ENCODE data around the gene DFFB. TPM values are rescaled to one million over a fixed set of nuclear protein-coding genes. Genes with fewer than 3 reads are reported as not detected.

DFFB gene
- total and polyA plus RNA-seq, 4 donors: 5.1 to 12.1 (median 5.8) TPM

DNA sequence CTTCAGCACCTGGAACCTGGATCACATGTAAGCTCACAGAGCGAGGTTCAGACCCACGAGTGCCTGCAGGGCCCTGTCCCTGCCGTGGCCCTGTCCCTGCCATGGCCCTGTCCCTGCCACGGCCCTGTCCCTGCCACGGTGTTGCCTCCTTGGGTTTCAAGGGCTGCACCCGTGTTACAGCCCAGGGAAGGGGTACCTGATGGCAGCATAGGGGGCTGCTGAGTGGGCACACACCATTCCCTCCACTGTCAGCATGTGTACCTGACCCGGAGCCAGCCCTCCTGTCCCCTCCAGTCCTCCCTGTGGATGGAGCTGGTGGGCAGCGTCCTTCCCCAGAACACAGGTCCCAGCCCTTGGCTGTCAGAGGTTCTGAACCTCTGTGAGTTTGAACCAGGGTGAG lies 15.3 kb downstream of the DFFB start:
- H3K4me3 ChIP-seq: no peak overlapping the region
- no peak for ATAC-seq (ENCODE audit: insufficient read depth, low FRiP score)
- no peak for DNase-seq
- no peak overlapping the region for H3K9ac ChIP-seq (ENCODE audit: insufficient read depth in 1 of 2, low read length in 2 of 2)
- H3K27me3 ChIP-seq (ENCODE audit: control insufficient read depth in 3 of 3, insufficient read depth in 3 of 3, low read length in 2 of 3): no peaks in the 10 kb centered on the region
- 90 to 94% methylated on average over 8 of the region's 8 CpGs for WGBS, 2 donors
- H3K36me3 ChIP-seq (ENCODE audit: control insufficient read depth in 4 of 4, insufficient read depth in 4 of 4, low read length in 4 of 4): peaks cover 3 to 54% (median 21%) of the 10 kb centered on the region in 4 donors
- no peak for TF ChIP-seq CTCF (IDR thresholded peaks at IDR 0.05; ENCODE audit: control extremely low read depth, extremely low read depth)
- peaks cover 0 to 4% (median 0%) of the 10 kb centered on the region in 4 donors for H3K9me3 ChIP-seq (ENCODE audit: control insufficient read depth in 4 of 4, insufficient read depth in 3 of 4, low read length in 3 of 4)
- H3K27ac ChIP-seq (ENCODE audit: low read depth in 1 of 2, low read length in 1 of 2): no peak overlapping the region
- peaks cover 0 to 2% (median 0%) of the 10 kb centered on the region in 5 donors for H3K4me1 ChIP-seq (ENCODE audit: control insufficient read depth in 5 of 5, insufficient read depth in 5 of 5, low read length in 5 of 5)

DNA sequence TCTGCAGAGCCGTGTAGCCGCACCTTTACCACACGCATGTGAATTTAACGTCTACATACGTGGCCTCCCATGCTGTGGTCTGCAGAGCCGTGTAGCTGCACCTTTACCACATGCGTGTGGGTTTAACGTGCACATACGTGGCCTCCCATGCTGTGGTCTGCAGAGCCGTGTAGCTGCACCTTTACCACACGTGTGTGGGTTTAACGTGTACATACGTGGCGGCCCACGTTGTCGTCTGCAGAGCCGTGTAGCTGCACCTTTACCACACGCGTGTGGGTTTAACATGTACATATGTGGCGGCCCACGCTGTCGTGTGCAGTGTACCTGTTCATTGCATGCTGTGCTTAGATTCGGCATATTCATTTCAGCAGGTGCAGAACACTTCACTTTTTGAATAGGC lies 17.5 kb downstream of the DFFB start:
- Histone ChIP-seq H3K9me3 (ENCODE audit: control insufficient read depth in 4 of 4, insufficient read depth in 3 of 4, low read length in 3 of 4) (peaks cover 0 to 6% (median 2%) of the 10 kb centered on the region in 4 donors), H3K36me3 (ENCODE audit: control insufficient read depth in 4 of 4, insufficient read depth in 4 of 4, low read length in 4 of 4) (peaks cover 8 to 44% (median 25%) of the 10 kb centered on the region in 4 donors), H3K27me3 (ENCODE audit: control insufficient read depth in 3 of 3, insufficient read depth in 3 of 3, low read length in 2 of 3) (no peaks in the 10 kb centered on the region), H3K4me3 (no peak overlapping the region), H3K27ac (ENCODE audit: low read depth in 1 of 2, low read length in 1 of 2) (no peak overlapping the region), H3K4me1 (ENCODE audit: control insufficient read depth in 5 of 5, insufficient read depth in 5 of 5, low read length in 5 of 5) (no peaks in the 10 kb centered on the region), H3K9ac (ENCODE audit: insufficient read depth in 1 of 2, low read length in 2 of 2) (no peak overlapping the region)
- DNase-seq (no peak), ATAC-seq (ENCODE audit: insufficient read depth, low FRiP score) (no peak)
- WGBS, 2 donors: 96% methylated on average over 23 of the region's 23 CpGs
- no peak for TF ChIP-seq CTCF (IDR thresholded peaks at IDR 0.05; ENCODE audit: control extremely low read depth, extremely low read depth)

DNA sequence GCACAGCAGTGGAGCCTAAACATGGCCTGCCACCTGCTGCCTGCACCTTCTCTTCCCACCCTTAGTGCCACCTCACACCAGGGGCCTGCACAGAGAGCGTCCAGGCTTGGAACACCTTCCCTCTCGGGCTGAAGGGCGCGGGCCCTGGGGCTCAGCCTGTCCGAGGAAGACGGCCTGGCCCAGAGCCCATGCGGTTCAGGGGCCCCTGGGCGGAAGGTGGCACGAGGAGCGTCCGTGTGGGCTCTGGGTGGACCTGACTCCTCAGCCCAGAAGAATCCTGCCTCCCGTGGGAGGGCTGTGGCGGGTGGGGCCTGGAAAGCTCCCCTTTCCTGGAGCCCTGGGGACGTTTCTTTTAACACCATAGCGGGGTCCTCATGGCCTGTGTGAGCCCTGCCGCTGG lies 19.4 kb downstream of the DFFB start:
- Histone ChIP-seq H3K9me3 (ENCODE audit: control insufficient read depth in 4 of 4, insufficient read depth in 3 of 4, low read length in 3 of 4) (peaks cover 0 to 6% (median 2%) of the 10 kb centered on the region in 4 donors), H3K27me3 (ENCODE audit: control insufficient read depth in 3 of 3, insufficient read depth in 3 of 3, low read length in 2 of 3) (no peaks in the 10 kb centered on the region), H3K36me3 (ENCODE audit: control insufficient read depth in 4 of 4, insufficient read depth in 4 of 4, low read length in 4 of 4) (peaks cover 8 to 43% (median 25%) of the 10 kb centered on the region in 4 donors), H3K9ac (ENCODE audit: insufficient read depth in 1 of 2, low read length in 2 of 2) (no peak overlapping the region), H3K4me3 (no peak overlapping the region), H3K27ac (ENCODE audit: low read depth in 1 of 2, low read length in 1 of 2) (no peak overlapping the region), H3K4me1 (ENCODE audit: control insufficient read depth in 5 of 5, insufficient read depth in 5 of 5, low read length in 5 of 5) (no peaks in the 10 kb centered on the region)
- TF ChIP-seq CTCF (IDR thresholded peaks at IDR 0.05; ENCODE audit: control extremely low read depth, extremely low read depth): no peak
- WGBS, 2 donors: 92% methylated on average over 16 of the region's 16 CpGs
- no peak for ATAC-seq (ENCODE audit: insufficient read depth, low FRiP score)
- no peak for DNase-seq

DNA sequence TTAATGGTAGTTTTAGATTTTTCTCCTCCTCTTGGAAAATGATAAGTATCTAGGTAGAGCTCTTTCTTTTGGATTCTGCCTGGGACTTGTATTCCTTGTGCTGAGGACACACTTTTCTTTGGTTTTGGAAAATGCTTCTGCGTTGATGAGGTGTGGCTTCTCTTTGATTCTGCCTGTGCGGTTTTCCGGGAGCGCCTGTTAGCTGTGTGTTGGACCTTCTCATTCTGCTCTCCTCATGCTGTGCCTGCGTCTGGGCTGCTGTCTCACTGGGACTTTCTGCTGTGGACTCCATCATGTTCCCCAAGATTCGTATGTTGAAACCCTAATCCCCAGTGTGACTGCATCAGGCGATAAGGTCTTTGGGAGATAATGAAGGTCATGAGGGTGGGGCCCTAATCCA lies 21.8 kb downstream of the DFFB start:
- TF ChIP-seq CTCF (IDR thresholded peaks at IDR 0.05; ENCODE audit: control extremely low read depth, extremely low read depth): no peak
- no peak for DNase-seq
- H3K9me3 ChIP-seq (ENCODE audit: control insufficient read depth in 4 of 4, insufficient read depth in 3 of 4, low read length in 3 of 4): peaks cover 0 to 6% (median 2%) of the 10 kb centered on the region in 4 donors

More for the DNA sequence above, 21.8 kb downstream of the DFFB start:
- no peaks in the 10 kb centered on the region for H3K27me3 ChIP-seq (ENCODE audit: control insufficient read depth in 3 of 3, insufficient read depth in 3 of 3, low read length in 2 of 3)
- H3K36me3 ChIP-seq (ENCODE audit: control insufficient read depth in 4 of 4, insufficient read depth in 4 of 4, low read length in 4 of 4): peaks cover 4 to 37% (median 24%) of the 10 kb centered on the region in 4 donors
- H3K4me3 ChIP-seq: no peak overlapping the region
- no peak overlapping the region for H3K9ac ChIP-seq (ENCODE audit: insufficient read depth in 1 of 2, low read length in 2 of 2)
- no peaks in the 10 kb centered on the region for H3K4me1 ChIP-seq (ENCODE audit: control insufficient read depth in 5 of 5, insufficient read depth in 5 of 5, low read length in 5 of 5)
- H3K27ac ChIP-seq (ENCODE audit: low read depth in 1 of 2, low read length in 1 of 2): no peak overlapping the region
- WGBS, 2 donors: 98 to 99% methylated on average over 7 of the region's 7 CpGs
- no peak for ATAC-seq (ENCODE audit: insufficient read depth, low FRiP score)

Data from lung (tissue), 12 donors.